H7 (cell line): ENCODE data around the gene C4orf36. TPM values are rescaled to one million over a fixed set of nuclear protein-coding genes. Genes with fewer than 3 reads are reported as not detected.
"Not testable (repeated sequence)": the region's sequence is repeated elsewhere in the genome, so short reads cannot be mapped to it uniquely, and the experiment has no call there.

ENCODE experiments used
- DNase-seq: peaks from one replicate; pipeline ENCODE4 v3.0.0; 2012
- H3K27me3 ChIP-seq: 2 replicates; pipeline ENCODE4 v1.6.0; 2011; ENCODE audit warnings: mild to moderate bottlenecking, low read length; ENCODE audit not compliant: control insufficient read depth, insufficient read depth
- H3K36me3 ChIP-seq: replicated peaks from 2 replicates; pipeline ENCODE4 v1.5.1; 2011; ENCODE audit warnings: low read length; ENCODE audit not compliant: control insufficient read depth, insufficient read depth
- H3K4me3 ChIP-seq: 2 replicates; pipeline ENCODE4 v1.5.1; 2011; ENCODE audit warnings: low read depth, mild to moderate bottlenecking, control low read depth, low read length, moderate library complexity; ENCODE audit not compliant: insufficient read depth
- total RNA-seq: library from RNA; depleted of rRNA; stranded (reverse); fragments of >200 nt; shearing (Covaris generic); gene quantifications from 2 replicates; pipeline ENCODE4 v1.2.3, GENCODE V29; 2014

C4orf36 gene
- total RNA-seq, 1 experiment from 2014 or later: 0.97 TPM

- H3K27me3 ChIP-seq: no peaks in the 10 kb centered on the region; the same call in 1 of the 2 replicates
- no peak overlapping the region for H3K4me3 ChIP-seq
- peak; percentile 65 for DNase-seq
- no peaks in the 10 kb centered on the region for H3K36me3 ChIP-seq
Measured at GRCh38 chr4:86895692-86896488, 3.7 kb upstream of the C4orf36 start.

GRCh38 chr4:86894455-86894854, 2.2 kb upstream of the C4orf36 start:
- DNase-seq: no peak
- Histone ChIP-seq H3K27me3 (no peaks in the 10 kb centered on the region; the same call in 1 of the 2 replicates), H3K36me3 (no peaks in the 10 kb centered on the region), H3K4me3 (no peak overlapping the region)

GRCh38 chr4:86893136-86893535, 914 bp upstream of the C4orf36 start:
- H3K4me3 ChIP-seq: no peak overlapping the region
- H3K36me3 ChIP-seq: no peaks in the 10 kb centered on the region
- DNase-seq: no peak
- no peaks in the 10 kb centered on the region; the same call in 1 of the 2 replicates for H3K27me3 ChIP-seq

GRCh38 chr4:86892636-86892960, 376 bp upstream of the C4orf36 start:
- no peaks in the 10 kb centered on the region; the same call in 1 of the 2 replicates for H3K27me3 ChIP-seq
- 0 out of 2 replicates have a peak, but pooled peaks cover under 1% of the 10 kb centered on the region for H3K36me3 ChIP-seq
- H3K4me3 ChIP-seq: peak overlapping the region; percentile 71
- DNase-seq: no peak

- no peak for DNase-seq
- no peak overlapping the region for H3K4me3 ChIP-seq
- no peaks in the 10 kb centered on the region; the same call in 1 of the 2 replicates for H3K27me3 ChIP-seq
- 0 out of 2 replicates have a peak, but pooled peaks cover 1% of the 10 kb centered on the region for H3K36me3 ChIP-seq
Measured at GRCh38 chr4:86890790-86891189, 1.4 kb downstream of the C4orf36 start.

- no peak for DNase-seq
- Histone ChIP-seq H3K36me3 (no peaks in the 10 kb centered on the region), H3K4me3 (no peak overlapping the region), H3K27me3 (no peaks in the 10 kb centered on the region)
Measured at GRCh38 chr4:86879641-86880040, 12.6 kb downstream of the C4orf36 start.

- Histone ChIP-seq H3K36me3 (no peaks in the 10 kb centered on the region), H3K4me3 (no peak overlapping the region), H3K27me3 (no peaks in the 10 kb centered on the region)
- DNase-seq: peak; percentile 39
Measured at GRCh38 chr4:86878640-86879039, 13.6 kb downstream of the C4orf36 start.

- H3K4me3 ChIP-seq: no peak overlapping the region
- no peak for DNase-seq
- H3K27me3 ChIP-seq: no peaks in the 10 kb centered on the region
- no peaks in the 10 kb centered on the region for H3K36me3 ChIP-seq
Measured at GRCh38 chr4:86876894-86877685, 15.1 kb downstream of the C4orf36 start.

- not testable (repeated sequence) for H3K27me3 ChIP-seq, H3K4me3 ChIP-seq, DNase-seq, H3K36me3 ChIP-seq
Measured at GRCh38 chr4:86875436-86875835, 16.8 kb downstream of the C4orf36 start.

- no peak overlapping the region for H3K4me3 ChIP-seq
- no peaks in the 10 kb centered on the region for H3K27me3 ChIP-seq
- DNase-seq: no peak
- H3K36me3 ChIP-seq: no peaks in the 10 kb centered on the region
Measured at GRCh38 chr4:86872135-86872534, 20.1 kb downstream of the C4orf36 start.

GRCh38 chr4:86870442-86871069, 21.7 kb downstream of the C4orf36 start:
- DNase-seq: no peak
- no peaks in the 10 kb centered on the region for H3K36me3 ChIP-seq
- no peaks in the 10 kb centered on the region for H3K27me3 ChIP-seq
- no peak overlapping the region for H3K4me3 ChIP-seq

- DNase-seq: no peak
- Histone ChIP-seq H3K36me3 (no peaks in the 10 kb centered on the region), H3K4me3 (no peak overlapping the region), H3K27me3 (peaks cover 1% of the 10 kb centered on the region)
Measured at GRCh38 chr4:86857341-86858052, 34.7 kb downstream of the C4orf36 start.

GRCh38 chr4:86856896-86857295, 35.3 kb downstream of the C4orf36 start:
- no peaks in the 10 kb centered on the region for H3K36me3 ChIP-seq
- H3K4me3 ChIP-seq: no peak overlapping the region
- DNase-seq: no peak
- peaks cover 1% of the 10 kb centered on the region for H3K27me3 ChIP-seq

- peaks cover 1% of the 10 kb centered on the region for H3K27me3 ChIP-seq
- DNase-seq: no peak
- no peak overlapping the region for H3K4me3 ChIP-seq
- H3K36me3 ChIP-seq: no peaks in the 10 kb centered on the region
Measured at GRCh38 chr4:86855572-86855971, 36.6 kb downstream of the C4orf36 start.
